Measurements from ENCODE around the gene NCKIPSD.

The NCKIPSD gene

GRCh38 chr3:48678056-48678455, 7.7 kb downstream of the NCKIPSD start:
- no peak for DNase-seq

GRCh38 chr3:48674505-48674904, 11.2 kb downstream of the NCKIPSD start:
- no peak for DNase-seq

GRCh38 chr3:48672522-48672921, 13.2 kb downstream of the NCKIPSD start:
- no peak for DNase-seq

GRCh38 chr3:48664929-48665328, 20.8 kb downstream of the NCKIPSD start:
- no peak for DNase-seq

GRCh38 chr3:48664313-48664644, 21.4 kb downstream of the NCKIPSD start:
- no peak for DNase-seq

- DNase-seq = peak; percentile 78 to 80
Observed at GRCh38 chr3:48663489-48664312, 22.0 kb downstream of the NCKIPSD start.

GRCh38 chr3:48662753-48663488, 22.8 kb downstream of the NCKIPSD start, which contains the start of gene CELSR3:
Gene CELSR3, minus strand, starts transcription at chr3:48662886. Its CDS starts 252 bp downstream, at chr3:48662634.
- DNase-seq = peak; percentile 38 to 54

GRCh38 chr3:48662145-48662752, 23.5 kb downstream of the NCKIPSD start:
- no peak for DNase-seq

GRCh38 chr3:48661501-48662144, 24.1 kb downstream of the NCKIPSD start:
- DNase-seq = peak; percentile 57 to 60

- no peak for DNase-seq
Observed at GRCh38 chr3:48660800-48661400, 24.8 kb downstream of the NCKIPSD start.

GRCh38 chr3:48656841-48657281, 28.9 kb downstream of the NCKIPSD start:
- DNase-seq = peak; percentile 7 to 23

- peak; percentile 83 to 87 for DNase-seq
Observed at GRCh38 chr3:48656061-48656840, 29.5 kb downstream of the NCKIPSD start.

- DNase-seq = peak; percentile 63 to 70
Observed at GRCh38 chr3:48655606-48656005, 30.1 kb downstream of the NCKIPSD start.

- no peak for DNase-seq
Observed at GRCh38 chr3:48655063-48655462, 30.7 kb downstream of the NCKIPSD start.

GRCh38 chr3:48652923-48653715, 32.6 kb downstream of the NCKIPSD start:
- no peak for DNase-seq

- no peak for DNase-seq
Observed at GRCh38 chr3:48651771-48652170, 33.9 kb downstream of the NCKIPSD start.

- DNase-seq = no peak
Observed at GRCh38 chr3:48650723-48651122, 35.0 kb downstream of the NCKIPSD start.

- no peak for DNase-seq
Observed at GRCh38 chr3:48648188-48648850, 37.4 kb downstream of the NCKIPSD start.

GRCh38 chr3:48647714-48648113, 38.0 kb downstream of the NCKIPSD start:
- DNase-seq = no peak
